Hypothalamus (tissue), 51 donors: ENCODE data around the gene NUP160.
A peak's percentile ranks its signal among the peaks of the same experiment; 100 is the strongest.
"Not testable (repeated sequence)": the region's sequence is repeated elsewhere in the genome, so short reads cannot be mapped to it uniquely, and the experiment has no call there.

Experiments used
- DNase-seq, 51 donors: peaks; one replicate each; lab custom pipeline; 2025; lab: John Stamatoyannopoulos, UW

The NUP160 gene

GRCh38 chr11:47863189-47863897, 15.2 kb upstream of the NUP160 start:
- no peak for DNase-seq

- no peak for DNase-seq
These were observed 13.6 kb upstream of the NUP160 start for GRCh38 chr11:47861728-47862127.

DNA sequence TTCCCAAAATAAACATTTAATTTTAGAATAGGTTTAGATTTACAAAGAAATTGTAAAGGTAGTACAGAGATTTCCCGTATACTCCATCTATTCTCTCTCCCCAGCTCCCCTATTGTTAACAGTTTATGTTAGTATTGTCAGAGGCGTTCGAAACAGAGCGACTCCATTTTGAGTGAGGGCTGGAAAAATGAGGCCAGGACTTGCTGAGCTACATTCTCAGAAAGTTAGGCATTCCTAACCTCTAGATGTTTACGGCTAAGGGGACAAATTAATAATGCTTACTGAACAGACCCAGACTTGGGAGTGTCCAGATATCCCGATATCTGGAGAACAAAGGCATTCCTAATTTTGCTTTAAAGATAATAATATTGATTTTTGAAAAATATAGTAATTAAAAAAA, 12.4 kb upstream of the NUP160 start:
- no peak for DNase-seq

DNA sequence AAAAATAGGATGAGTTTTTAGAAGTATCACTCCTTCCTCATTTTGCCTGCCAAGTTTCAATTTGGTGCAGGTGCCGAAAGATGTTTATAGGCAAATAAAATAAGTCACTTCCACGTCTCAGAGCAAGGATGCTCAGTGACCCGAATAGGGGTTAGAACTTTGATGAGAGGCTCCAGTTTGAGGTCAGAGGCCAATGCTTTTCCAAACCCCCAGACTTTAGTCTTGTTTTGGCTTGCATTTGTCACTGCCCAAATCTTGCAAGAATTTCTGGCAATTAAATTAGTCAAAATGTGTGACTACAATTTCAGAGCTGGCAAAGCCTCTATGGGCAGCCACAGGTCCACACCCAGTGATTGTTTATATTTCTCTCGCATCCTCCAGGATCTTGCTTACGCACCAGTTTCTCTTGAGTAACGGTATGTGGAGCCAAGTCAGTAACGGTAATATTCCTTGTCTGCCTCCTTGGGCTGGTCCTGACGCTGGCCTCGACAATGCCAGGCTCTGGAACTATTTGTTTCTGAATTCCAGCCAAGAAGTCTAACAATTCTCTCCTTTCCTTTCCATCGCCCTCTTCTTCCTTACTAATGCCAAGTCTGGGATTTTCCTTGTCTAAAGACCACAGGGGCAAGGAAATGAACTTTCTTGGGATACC, 9.9 kb upstream of the NUP160 start:
- peak in 4 of 51 donors; percentile 2 to 19 (median 8) for DNase-seq

DNA sequence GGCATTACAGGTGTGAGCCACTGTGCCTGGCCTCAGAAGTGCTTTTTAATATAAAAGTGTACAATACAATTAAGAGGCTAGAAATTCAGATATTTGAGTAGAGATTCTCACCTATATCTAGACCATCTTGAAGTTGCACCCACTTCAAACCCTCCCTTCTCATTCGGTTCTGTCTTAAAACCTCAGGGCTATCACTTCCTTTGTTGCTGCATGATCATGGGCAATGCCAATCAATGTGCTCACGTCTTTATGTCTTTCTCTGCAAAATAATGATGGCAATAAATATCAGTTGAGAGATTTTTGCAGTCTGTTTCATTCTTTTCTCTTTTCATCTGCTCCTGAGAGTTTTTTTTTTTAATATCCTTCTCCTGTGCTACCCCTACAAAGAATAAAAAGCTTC, 9.3 kb upstream of the NUP160 start:
- no peak for DNase-seq

GRCh38 chr11:47856186-47856585, 8.0 kb upstream of the NUP160 start:
- DNase-seq: no peak

GRCh38 chr11:47854667-47855066, 6.5 kb upstream of the NUP160 start:
- DNase-seq: no peak

DNA sequence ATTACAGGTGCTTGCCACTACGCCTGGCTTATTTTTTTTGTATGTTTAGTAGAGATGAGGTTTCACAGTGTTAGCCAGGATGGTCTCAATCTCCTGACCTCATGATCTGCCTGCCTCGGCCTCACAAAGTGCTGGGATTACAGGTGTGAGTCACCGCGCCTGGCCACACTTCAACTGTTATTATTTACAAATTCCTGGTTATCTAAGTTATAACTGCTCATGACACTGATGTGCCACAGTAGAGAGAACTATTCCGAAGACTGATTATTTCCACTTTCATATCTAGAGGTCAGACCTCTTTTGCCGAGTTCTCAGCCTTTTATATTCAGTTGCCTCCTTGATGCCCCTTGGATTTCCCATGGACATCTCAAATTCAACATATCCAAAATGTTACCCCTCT, 3.9 kb upstream of the NUP160 start:
- DNase-seq: no peak

- DNase-seq: no peak
These were observed 2.2 kb upstream of the NUP160 start for GRCh38 chr11:47850337-47850736.

- DNase-seq: no peak
These were observed 578 bp upstream of the NUP160 start for GRCh38 chr11:47848700-47849155.

DNA sequence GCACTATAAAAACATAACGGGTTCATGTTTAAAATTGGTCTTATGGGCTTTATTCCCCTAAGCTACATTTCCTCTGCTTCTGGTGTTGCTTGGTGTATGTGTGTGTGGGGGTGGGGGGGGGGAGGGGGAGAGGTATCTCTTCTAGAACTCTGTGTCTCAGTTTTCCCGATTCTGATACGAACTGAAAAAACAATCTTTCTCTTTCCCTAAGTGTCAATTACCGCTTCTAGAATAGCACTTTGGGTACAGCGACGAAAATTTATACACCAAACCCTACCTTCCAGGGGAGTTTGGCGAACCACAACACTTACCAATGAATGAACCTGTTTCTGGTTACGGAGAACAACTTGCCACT, 636 bp downstream of the NUP160 start:
- DNase-seq: no peak

DNA sequence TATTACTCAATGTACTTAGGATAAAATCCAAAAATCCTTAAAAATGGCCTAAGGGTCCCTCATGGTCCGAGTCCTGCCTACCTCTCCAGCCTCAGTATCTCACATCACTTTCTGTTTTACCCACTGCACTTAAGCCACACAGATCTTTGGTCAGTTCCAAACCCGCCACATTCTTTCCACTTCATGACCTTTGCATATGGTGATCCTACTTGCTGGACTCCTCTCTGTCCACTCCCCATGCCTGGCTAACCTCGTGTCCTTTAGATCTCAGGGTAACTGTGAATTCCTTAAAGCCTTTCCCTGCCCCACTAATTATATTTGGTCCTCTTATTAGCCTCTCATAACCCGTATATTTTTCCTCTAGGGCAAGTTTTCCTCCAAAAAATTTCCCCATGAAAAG, 1.2 kb downstream of the NUP160 start:
- DNase-seq: no peak

GRCh38 chr11:47843361-47844055, 4.6 kb downstream of the NUP160 start:
- no peak for DNase-seq

- no peak for DNase-seq
These were observed 5.4 kb downstream of the NUP160 start for GRCh38 chr11:47842749-47843148.

DNA sequence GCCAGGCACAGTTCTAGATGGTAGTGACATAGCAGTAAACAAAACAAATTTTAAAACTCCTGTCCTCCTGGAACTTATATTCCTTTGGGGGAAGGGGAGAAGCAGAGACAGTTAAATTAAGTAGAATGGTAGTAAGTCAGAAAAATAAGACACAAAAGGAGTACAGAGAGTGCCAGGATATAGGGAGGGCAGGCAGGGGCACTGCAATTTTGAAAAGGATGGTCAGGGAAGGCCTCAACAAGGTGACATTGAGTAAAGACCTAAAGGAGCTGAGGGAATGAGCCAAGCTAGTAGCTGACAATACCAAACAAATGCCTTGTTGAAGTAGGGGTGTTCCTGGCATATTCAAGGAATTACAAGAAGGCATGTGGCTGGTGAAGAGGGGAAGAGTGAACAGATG, 10.2 kb downstream of the NUP160 start:
- no peak for DNase-seq

DNA sequence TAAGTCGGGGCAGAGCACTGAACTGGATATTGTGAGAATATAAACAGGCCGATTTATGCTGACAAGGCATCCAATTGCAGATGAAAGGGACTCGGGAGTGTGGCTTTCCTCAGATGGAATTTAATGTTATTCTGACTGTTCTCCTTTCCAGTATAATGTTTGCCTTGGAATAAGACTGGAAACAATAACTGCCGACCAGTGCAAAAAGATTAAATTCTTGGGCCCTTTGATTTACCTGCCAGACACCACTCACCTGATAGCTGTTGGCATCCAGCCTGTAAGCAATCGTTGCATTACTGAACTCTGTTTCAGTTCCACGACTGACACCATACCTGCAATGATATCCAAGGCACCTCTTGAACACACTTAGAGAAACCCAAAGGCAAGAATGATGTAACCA, 10.9 kb downstream of the NUP160 start:
- DNase-seq: no peak

GRCh38 chr11:47830013-47830412, 18.1 kb downstream of the NUP160 start:
- DNase-seq: not testable (repeated sequence)

DNA sequence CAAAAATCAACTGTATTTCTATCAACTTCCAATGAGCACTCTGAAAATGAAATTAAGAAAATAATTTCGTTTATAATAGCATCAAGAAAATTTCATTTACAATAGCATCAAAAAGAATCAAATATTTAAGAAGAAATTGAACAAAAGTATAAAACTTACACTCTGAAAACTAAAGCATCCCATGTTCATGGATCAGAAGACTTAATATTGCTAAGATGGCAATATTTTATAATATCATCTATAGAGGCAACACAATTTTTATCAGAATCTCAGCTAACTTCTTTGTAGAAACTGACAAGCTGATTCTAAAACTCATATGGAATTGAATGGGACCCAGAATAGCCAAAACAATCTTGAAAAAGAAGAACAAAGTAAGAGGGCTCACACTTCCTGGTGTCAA, 19.9 kb downstream of the NUP160 start:
- DNase-seq: no peak

- DNase-seq: not testable (repeated sequence)
These were observed 25.5 kb downstream of the NUP160 start for GRCh38 chr11:47822664-47823063.

- no peak for DNase-seq
These were observed 28.4 kb downstream of the NUP160 start for GRCh38 chr11:47819743-47820142.

- DNase-seq: no peak
These were observed 47.4 kb downstream of the NUP160 start for GRCh38 chr11:47800759-47801158.

DNA sequence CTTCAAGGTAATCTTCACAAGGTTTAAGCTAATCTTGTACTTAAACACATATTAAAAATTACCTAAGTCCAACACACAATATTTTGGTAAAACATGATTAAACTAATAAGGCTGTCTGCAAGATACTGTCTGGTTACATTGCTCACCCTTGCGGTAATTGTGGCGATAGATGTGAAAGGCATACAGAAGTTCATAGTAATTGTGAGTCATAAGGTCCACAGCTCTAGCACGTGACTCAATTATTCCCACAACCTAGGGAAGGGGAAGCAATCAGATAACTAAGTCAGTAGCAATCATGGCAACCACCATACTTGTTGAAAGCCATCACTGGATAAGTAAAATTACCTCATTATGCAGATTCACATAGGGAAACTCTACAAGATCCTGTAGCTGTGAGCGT, 50.5 kb downstream of the NUP160 start:
- no peak for DNase-seq
